HG02981 (cell line): ENCODE data around the gene TMEM151B.
A peak's percentile ranks its signal among the peaks of the same experiment; 100 is the strongest.

ENCODE experiments used
- ATAC-seq: cut with Tn5 transposase; IDR thresholded peaks from one replicate; pipeline ENCODE4 v1.9.1; 2021; ENCODE audit warnings: mild to moderate bottlenecking, moderate library complexity; ENCODE audit not compliant: unreplicated experiment

TMEM151B gene

DNA sequence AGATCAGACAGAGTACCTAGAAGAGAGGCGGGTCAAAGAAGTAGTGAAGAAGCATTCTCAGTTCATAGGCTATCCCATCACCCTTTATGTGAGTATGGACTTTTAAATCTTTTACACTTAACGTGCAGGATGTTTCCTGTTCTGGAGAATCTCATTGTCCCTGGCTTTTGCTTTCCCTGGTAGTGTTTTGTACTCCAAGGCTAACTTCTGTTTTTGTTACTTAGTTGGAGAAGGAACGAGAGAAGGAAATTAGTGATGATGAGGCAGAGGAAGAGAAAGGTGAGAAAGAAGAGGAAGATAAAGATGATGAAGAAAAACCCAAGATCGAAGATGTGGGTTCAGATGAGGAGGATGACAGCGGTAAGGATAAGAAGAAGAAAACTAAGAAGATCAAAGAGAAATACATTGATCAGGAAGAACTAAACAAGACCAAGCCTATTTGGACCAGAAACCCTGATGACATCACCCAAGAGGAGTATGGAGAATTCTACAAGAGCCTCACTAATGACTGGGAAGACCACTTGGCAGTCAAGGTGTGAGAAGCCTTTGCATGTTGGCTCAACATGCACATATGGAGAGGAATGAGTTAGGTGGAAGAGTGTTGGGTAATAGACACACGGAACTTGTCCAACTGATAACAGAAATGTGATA is 20.1 kb upstream of the TMEM151B start:
- ATAC-seq: no peak

DNA sequence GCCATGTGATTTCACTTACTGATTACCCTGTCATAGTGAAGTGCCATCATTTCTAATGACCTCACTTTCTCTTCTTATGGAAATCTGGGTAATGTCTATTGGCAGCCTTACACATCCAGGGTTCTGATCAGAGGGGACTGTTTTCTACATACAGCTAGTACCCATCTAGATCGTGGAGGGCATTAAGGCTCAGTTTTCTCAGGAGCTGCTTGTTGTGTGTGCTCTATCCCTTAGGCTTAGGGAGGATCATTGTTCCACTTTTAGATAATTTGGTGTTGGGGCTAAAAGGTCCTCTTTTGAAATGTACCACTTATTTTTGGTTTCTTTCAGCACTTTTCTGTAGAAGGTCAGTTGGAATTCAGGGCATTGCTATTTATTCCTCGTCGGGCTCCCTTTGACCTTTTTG is 19.5 kb upstream of the TMEM151B start:
- ATAC-seq: no peak

DNA sequence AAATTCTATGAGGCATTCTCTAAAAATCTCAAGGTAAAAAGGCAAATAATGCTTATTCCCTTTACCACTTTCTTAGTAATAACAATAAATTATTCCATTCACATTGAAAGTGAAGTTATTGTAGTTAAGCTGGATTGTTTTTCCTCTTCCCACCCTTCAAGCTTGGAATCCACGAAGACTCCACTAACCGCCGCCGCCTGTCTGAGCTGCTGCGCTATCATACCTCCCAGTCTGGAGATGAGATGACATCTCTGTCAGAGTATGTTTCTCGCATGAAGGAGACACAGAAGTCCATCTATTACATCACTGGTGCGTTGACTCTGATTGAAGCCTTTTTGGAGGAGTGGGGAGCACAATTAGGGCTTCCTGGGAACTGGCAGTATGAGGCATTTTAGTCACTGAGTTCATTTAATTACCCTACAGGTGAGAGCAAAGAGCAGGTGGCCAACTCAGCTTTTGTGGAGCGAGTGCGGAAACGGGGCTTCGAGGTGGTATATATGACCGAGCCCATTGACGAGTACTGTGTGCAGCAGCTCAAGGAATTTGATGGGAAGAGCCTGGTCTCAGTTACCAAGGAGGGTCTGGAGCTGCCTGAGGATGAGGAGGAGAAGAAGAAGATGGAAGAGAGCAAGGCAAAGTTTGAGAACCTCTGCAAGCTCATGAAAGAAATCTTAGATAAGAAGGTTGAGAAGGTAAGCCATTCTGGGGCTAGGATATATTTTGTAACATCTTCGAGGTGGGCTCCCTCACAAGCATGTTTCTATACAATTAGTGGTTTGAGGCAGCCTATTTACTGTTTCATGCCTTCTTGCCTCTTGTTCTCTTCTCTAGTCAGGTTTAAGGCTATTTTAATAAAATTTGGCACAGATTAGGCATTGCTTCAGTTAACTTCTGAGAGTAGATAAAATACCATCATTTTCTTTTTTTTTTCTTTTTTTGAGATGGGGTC is 18.4 kb upstream of the TMEM151B start:
- no peak for ATAC-seq

DNA sequence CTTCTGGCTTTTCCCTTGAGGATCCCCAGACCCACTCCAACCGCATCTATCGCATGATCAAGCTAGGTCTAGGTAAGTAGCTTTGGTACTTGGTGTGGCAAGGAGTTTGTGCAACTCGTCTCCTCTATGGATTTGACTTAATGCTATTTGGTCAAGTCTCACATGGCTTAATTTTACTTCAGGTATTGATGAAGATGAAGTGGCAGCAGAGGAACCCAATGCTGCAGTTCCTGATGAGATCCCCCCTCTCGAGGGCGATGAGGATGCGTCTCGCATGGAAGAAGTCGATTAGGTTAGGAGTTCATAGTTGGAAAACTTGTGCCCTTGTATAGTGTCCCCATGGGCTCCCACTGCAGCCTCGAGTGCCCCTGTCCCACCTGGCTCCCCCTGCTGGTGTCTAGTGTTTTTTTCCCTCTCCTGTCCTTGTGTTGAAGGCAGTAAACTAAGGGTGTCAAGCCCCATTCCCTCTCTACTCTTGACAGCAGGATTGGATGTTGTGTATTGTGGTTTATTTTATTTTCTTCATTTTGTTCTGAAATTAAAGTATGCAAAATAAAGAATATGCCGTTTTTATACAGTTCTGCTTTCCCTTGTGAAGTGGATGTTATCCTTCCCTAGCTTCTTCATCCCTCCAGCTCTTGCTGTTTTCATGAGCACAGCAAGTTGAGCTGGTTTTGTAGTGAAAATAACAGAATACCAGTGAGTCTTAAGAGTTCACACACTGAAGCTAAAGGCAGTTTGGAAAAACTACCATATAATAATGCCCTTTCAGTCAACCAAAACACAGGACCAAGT is 16.7 kb upstream of the TMEM151B start:
- ATAC-seq: no peak

DNA sequence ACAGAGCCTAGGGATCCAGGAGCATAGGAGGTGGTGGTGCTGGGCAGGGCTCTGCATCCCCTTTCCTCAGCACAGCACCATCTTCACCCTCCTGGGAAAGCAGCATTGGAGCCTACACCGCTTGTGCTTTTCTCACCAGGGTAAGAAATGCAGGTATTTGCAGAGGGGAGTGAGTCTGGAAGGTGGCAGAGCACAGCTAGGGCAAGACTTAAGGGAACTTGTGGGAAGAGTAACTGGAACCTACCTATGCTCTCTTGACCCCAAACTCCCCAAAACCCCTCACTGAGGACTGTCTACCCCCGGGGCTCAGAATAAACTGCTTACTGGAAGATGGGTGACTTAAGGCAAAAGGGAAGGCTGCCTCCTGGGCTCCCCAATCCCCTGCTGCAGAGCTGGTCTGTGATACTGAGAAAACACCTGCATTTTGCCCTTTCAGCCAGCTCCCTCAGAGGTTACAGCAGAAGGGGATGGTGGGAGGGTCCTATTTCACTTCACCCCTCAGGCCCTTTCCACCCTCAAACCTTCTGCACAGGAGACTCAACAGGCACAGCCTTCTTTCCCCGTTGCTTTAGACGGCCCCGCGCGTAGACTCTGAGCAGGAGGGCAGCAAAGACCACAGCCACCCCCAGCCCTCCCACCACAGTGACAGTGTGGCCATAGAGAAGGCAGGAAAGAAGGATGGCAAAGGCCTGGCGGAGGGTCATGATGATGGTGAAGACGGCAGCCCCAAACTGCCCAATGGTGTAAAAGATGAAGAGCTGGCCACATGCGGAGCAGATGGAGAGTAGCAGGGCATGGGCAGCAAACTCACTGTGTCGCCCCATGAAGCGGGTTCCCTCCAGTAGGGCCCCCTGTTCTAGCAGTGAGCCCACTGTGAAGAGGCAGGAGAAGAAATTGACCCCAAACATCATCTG is 15.8 kb upstream of the TMEM151B start:
- ATAC-seq: no peak

DNA sequence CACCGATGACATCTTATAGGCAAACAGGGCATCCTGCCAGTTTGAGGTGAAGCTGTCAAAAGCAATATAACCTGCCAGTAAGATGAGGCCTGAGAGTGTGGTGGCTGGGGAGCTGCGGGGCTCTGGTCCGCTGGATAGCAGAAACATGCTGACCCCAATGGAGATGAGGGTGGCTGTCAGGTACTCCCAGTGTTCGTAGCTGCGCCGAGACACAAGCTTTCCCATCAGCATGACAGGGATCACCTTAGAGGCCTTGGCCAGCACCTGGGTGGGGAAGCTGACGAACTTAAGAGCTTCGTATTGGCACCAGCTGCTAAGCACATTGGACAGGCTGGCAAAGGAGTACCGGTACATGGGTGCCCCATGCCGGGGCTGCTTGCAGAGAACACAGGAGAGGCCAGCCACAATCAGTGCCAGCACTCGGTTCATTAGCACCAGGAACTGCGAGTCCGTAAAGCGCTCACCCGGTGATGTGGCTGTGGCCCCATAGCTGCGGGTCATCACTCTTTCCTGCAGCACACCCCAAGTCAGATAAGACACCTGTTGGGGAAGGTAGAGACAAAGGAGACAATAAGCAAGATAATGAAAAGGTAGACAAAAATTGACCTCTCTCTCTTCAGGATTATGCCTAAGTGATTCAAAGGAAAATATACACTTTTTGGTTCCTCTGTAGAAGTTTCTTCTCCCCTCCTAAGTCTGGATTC is 15.0 kb upstream of the TMEM151B start:
- ATAC-seq: no peak

DNA sequence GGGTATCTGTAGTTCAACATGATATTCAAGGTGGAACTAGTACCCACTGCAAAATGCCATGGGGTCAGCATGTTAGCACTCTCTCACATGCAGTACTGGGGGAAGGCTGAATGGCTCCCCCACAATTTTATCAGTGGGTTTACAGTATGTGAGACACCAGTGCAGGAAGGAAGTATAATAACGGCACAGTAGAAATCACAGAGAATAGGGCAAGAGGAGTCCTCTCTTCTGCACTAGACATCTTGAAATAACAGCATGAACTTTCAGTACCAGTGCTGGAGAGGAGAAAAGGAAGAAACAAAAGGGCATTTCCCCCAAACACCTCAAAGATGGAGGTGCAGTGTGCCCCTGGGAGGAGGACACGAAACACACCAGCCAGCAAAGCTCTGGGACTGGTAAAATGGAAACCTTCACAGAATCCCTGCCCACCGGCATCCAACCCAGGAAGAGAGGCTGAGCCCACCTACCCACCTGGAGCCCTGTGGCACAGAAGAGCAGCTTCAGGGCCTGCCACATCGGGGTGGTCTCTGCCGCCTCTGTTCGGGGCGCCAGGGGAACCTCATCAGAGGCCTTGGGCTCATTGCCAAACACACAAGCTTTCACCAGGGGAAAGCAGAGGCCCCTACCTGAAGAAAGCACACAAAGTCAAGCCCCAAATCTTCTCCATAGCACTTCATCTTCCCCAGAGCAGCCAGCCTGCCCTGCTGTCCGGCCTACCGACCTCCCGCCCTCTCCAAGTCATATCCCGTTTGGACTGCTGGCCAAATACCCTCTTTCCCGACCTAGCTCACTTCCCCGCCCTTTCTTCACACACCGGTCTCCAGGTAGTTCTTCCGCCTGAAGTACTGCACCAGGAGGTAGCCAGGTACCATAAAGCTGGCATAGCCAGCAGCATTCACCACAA is 14.1 kb upstream of the TMEM151B start:
- no peak for ATAC-seq

DNA sequence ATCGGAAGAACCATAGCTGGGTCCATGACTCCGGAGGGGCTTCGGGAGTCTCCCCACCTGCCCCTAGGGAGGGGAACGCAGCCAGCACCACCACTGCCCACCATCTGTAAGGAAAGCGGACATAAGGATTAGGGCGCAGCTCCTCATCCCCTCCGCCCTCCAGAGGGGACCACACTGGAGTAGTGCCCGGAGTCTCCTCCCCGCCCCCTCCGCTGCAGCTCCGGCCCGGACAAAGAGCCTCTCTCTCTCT is 13.6 kb upstream of the TMEM151B start:
- ATAC-seq: no peak

DNA sequence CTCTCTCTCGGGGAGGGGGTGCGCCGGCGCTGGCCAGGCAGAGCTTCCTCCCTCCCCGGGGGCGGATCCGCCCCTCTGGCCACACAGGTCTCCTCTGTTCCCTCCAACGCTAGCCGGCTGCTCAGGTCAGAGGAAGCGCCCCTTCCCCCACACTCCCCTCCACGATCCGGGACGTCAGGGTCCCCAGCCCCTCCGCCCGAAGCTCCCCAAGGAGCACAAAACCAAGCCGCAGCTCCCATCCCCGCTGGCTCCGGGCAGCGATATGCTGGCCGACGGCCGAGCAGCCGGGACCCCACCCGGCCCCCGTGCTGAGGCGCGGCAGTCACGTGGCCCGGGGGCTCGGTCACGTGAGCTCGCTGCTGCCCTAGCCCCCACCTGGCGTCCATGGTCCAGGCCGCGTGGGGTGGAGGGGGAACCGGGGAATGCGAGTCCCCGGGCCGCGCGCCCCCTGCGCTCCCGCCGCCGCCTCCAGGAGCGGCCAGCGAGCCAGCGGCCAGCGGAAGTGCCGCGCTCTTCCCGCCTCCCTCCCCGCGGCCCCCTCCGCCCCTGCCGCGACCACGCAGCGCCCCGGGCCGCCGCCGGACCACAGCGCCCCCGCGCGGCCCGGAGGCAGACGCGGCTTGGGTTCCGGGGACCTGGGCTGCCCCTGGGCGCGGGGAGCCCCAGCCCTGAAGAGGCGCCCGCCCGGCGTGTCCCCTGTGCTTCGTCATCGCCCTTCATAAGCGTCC is 13.1 kb upstream of the TMEM151B start, which contains the start of gene SLC35B2:
Gene SLC35B2 (minus strand): TSS at position 504 of the 728 bp plus-strand sequence. CDS start 118 bp downstream, at position 386.
- peak; percentile 43 for ATAC-seq

DNA sequence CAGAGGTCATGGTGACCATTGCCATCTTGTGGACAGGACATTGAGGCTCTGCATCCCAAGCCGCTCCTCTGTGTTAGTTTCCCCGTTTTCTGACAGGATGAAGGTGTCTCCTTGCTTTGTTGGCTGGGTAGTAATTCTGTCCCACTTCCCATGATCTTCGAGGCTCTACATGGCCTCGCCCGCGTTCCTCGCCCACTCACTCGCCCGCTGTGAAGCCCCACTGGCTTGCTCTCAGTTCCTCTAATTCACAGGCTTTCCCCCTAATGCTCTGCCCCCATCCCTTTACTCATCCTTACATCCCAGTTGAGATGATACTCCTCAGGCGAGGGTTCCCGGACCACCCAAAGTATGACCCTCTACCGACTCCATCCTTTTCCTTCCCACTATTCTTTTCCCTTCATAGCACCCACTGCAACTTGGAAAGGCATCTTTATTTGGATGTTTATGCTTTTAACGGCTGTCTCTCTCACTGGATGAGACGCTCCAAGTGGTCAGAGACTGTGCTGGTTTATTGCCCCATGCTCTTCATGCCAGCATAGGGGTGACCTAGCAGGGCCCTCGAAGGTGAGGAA is 12.4 kb upstream of the TMEM151B start:
- peak; percentile 17 for ATAC-seq

DNA sequence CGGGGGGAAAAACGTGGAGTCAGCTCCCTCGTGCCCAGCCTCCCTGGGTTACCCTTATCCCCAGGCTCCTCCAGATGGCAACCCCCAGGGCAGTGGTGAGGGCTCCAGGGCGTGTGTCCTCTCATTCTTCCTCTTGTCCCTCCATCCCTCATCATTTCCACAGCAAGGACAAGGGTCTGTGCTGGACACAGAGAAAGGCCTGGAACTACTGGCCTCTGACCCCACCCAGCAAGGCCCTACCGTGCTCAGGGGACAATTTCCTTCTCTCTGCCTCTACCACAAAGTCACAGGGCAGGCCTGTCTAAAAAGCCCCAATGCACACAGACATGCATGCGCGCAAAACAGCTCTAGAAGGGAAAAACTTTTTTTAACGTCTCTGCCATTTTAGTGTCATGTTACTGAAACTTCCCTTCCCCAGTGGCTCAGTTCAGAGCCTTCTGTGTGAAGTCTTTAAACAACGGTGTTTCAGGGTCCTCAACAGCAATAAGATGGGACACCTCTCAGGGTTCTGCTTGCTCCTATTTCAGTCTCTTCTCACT is 11.9 kb upstream of the TMEM151B start:
- ATAC-seq: no peak

DNA sequence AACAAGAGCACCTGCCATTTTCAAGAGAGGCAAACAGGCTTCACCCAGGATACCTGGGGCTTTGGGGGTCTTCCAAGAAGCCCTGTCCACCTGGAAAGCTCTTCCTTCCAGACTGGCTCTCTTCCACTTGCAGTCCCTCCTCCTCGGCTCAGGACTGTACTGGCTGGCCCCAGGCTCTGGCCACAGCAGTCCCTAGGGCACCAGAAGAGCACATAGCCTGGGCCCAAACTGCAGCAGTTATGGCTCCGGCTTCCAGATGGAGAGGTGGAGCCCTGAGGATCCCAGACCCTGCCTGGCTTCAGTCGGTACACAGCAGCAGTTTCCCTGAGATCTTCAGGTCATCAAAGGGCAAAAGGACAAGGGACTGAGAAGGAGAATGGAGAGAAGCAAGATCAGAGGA is 11.3 kb upstream of the TMEM151B start:
- no peak for ATAC-seq

DNA sequence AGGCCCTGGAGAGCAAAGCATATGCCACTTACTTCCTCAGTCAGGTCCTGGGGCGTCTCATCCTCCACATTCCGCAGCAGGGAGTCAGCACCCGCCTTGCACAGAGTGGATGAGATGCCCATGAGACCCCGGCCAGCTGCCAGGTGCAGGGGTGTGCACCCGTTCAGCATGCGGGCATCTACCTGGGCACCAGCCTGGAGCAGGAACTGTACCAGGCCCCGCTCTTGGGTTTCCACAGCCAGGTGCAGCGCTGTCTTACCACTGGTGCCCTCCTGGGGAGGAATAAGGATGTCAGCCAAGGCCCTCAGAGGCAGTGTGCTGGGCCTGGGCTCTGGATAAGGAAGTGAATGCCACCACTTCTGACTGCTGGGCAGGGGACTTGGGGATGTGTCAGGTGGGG is 10.2 kb upstream of the TMEM151B start:
- ATAC-seq: no peak

DNA sequence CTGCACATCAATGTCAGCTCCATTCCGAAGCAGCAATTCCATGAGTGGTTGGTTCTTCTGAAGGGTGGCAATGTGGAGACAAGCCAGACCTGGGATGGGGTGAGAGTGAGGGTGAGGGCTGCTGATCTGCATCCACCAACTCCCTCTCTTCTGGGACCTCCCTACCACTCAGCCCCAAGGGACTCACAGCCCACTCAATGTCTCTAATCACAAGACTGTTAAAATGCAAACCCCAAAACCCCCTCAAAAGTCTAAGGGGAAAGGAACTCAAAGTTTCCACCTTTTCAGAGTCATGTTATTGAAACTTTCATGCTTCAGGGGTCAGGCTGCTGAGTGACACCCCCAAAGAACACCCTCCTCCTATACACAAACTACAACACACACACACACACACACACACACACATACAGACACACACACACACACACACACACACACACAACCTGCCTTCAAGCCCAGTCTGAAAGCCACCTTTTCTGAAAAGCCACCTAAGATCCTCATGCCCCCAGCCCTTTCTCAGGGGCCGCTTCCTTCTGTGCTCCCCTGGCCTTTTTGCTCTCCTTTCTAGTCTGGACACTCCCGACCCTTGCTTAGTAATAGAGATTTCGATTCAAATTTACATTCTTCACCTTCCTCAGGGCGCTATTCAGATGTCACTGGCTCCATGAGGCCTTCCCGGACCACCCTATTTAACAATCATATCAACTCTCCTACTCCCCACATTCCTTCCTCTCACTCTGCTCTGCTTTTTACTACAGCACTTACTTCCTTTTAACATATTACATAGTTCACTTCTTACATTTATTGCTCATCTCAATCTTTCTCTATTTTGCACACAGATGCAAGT is 9.6 kb upstream of the TMEM151B start:
- no peak for ATAC-seq

DNA sequence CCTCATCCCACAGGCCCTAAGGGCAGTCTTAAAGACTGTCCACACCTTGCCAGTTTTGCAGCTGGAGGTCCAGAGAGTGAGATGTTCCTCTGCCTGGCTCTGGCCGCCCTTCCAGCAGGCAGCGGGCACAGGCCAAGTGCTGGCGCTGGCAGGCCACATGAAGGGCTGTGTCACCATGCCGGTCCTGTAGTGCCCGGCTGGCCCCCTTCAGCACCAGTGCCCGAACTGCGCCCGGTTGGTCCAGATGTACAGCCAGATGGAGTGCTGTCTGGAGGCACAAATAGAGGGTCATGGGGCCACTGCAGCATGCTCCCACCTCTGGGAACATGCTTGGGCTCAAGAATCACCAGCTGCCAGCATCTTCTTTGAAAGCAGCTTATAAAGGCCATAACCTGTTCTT is 8.7 kb upstream of the TMEM151B start:
- no peak for ATAC-seq

DNA sequence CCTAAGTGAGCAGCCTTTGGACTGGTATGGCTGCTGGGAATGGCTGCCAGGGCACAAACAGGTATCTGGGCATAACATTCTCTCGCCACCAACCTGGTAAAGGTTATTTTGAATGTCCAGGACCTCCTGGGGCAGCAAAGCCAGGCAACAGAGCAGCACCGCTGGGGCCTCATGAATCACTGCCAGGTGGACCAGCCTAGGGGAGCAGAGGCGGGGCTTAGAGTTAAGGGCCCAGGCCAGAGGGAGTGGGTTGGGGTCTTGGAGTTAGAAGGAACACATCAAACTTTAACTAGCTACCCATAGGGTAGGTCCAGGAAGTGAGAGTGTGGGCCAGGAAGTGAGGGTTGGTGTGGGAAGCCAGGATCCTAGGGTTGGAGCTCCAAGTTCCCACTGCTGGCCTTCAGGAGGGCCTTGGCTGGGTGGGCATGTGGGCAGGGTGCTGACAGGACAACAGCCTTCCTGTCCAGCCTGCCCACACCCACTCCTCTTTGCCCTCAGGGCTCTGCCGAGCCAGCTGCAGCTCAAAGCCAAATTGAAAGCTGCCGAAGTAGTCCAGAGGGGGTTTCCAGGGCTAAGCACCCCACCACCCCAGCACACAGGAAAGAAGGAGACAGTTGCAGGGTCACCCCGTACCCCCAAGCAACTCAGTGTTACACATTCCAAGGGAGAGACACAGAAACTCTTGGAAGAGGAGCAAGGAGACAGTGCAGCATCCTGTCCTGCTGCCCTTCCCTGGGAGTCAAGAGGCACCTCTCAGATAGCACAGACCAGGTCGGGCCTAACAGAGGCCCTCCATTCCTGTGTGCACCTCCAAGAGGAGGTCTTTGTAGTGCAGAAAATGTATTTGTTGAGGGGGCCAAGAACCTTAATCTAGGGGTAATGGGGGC is 7.5 kb upstream of the TMEM151B start:
- ATAC-seq: no peak
